GM23338 (cell line): ENCODE results near the gene XPOT. TPM values are rescaled to one million over a fixed set of nuclear protein-coding genes. Genes with fewer than 3 reads are reported as not detected.

ENCODE experiments used
- ATAC-seq: fragments of 200-7000 bp; cut with Tn5 transposase; 3 replicates; pipeline ENCODE4 v1.9.1; 2020
- DNase-seq: peaks from one replicate; pipeline ENCODE4 v3.0.0-alpha.2; 2015; ENCODE audit warnings: low spot score
- H2AFZ ChIP-seq: fragments of 200-600 bp; sonication (generic); 2 replicates; pipeline ENCODE4 v1.8.0; 2016; ENCODE audit warnings: antibody characterized with exemption, mild to moderate bottlenecking, moderate library complexity
- H3F3A ChIP-seq: fragments of 200-600 bp; sonication (generic); replicated peaks from 2 replicates; pipeline ENCODE4 v1.8.0; 2017; ENCODE audit warnings: antibody characterized with exemption, mixed run types, low read depth
- H3K27ac ChIP-seq: fragments of 200-600 bp; sonication (generic); 2 replicates; pipeline ENCODE4 v1.6.1; 2016; ENCODE audit warnings: low read depth
- H3K27me3 ChIP-seq: fragments of 200-600 bp; sonication (generic); 2 replicates; pipeline ENCODE4 v1.8.0; 2016; ENCODE audit warnings: mild to moderate bottlenecking, mixed run types, moderate library complexity; ENCODE audit not compliant: insufficient read depth
- H3K36me3 ChIP-seq: fragments of 200-600 bp; sonication (generic); 2 replicates; pipeline ENCODE4 v1.8.0; 2016; ENCODE audit warnings: mild to moderate bottlenecking; ENCODE audit not compliant: insufficient read depth
- H3K4me1 ChIP-seq: fragments of 200-600 bp; sonication (generic); 2 replicates; pipeline ENCODE4 v1.8.0; 2016; ENCODE audit warnings: mild to moderate bottlenecking, moderate library complexity; ENCODE audit not compliant: insufficient read depth
- H3K4me2 ChIP-seq: fragments of 200-600 bp; sonication (generic); 2 replicates; pipeline ENCODE4 v1.7.1; 2017; ENCODE audit warnings: mixed run types
- H3K4me3 ChIP-seq: fragments of 200-600 bp; sonication (generic); 2 replicates; pipeline ENCODE4 v1.6.1; 2016; ENCODE audit warnings: mixed run types
- H3K79me2 ChIP-seq: fragments of 200-600 bp; sonication (generic); replicated peaks from 2 replicates; pipeline ENCODE4 v1.8.0; 2017; ENCODE audit warnings: mild to moderate bottlenecking; ENCODE audit not compliant: insufficient read depth
- H3K9me2 ChIP-seq: fragments of 200-600 bp; sonication (generic); 2 replicates; pipeline ENCODE4 v1.8.0; 2017; ENCODE audit not compliant: insufficient read depth
- H4K20me1 ChIP-seq: fragments of 200-600 bp; sonication (generic); replicated peaks from 2 replicates; pipeline ENCODE4 v1.8.0; 2017; ENCODE audit warnings: mild to moderate bottlenecking; ENCODE audit not compliant: insufficient read depth
- H3K27ac Mint-ChIP-seq: 2 replicates; pipeline ENCODE4 v1.8.0; 2020; ENCODE audit warnings: inconsistent platforms, mild to moderate bottlenecking, moderate library complexity, mixed read lengths
- H3K27me3 Mint-ChIP-seq: 3 replicates; pipeline ENCODE4 v1.8.0; 2022; ENCODE audit warnings: low read depth, mild to moderate bottlenecking, moderate library complexity, mixed read lengths, inconsistent platforms; ENCODE audit not compliant: insufficient read depth, poor library complexity
- H3K36me3 Mint-ChIP-seq: 3 replicates; pipeline ENCODE4 v1.8.0; 2021; ENCODE audit warnings: low read depth, mild to moderate bottlenecking, inconsistent platforms, moderate library complexity, mixed read lengths
- H3K4me1 Mint-ChIP-seq: 3 replicates; pipeline ENCODE4 v1.8.0; 2020; ENCODE audit warnings: mild to moderate bottlenecking, inconsistent platforms, mixed read lengths
- H3K4me3 Mint-ChIP-seq: 3 replicates; pipeline ENCODE4 v1.8.0; 2021; ENCODE audit warnings: moderate library complexity, mild to moderate bottlenecking, inconsistent platforms, mixed read lengths
- H3K9me3 Mint-ChIP-seq: 3 replicates; pipeline ENCODE4 v1.8.0; 2020; ENCODE audit warnings: moderate library complexity, mild to moderate bottlenecking, inconsistent platforms, mixed read lengths
- CREB1 ChIP-seq: fragments of 250-450 bp; sonication (Bioruptor Pico); IDR thresholded peaks from 2 replicates; pipeline ENCODE4 v1.5.0; 2020; ENCODE audit warnings: low read depth, mild to moderate bottlenecking, moderate library complexity
- CTCF ChIP-seq, 2 experiments: fragments of 200-600 bp in 1 of 2; sonication (generic) in 1 of 2; conservative IDR thresholded peaks; 2 replicates each; pipeline versions ENCODE4 v1.5.1 to v1.6.1; 2016 to 2017; ENCODE audit warnings: antibody characterized with exemption in 2 of 2, low read depth in 2 of 2, mild to moderate bottlenecking in 2 of 2, moderate library complexity in 1 of 2
- ETS1 ChIP-seq: IDR thresholded peaks from 2 replicates; pipeline ENCODE4 v1.6.1; 2016; ENCODE audit warnings: antibody characterized with exemption
- EZH2 ChIP-seq: fragments of 200-600 bp; sonication (generic); IDR thresholded peaks from one replicate; pipeline ENCODE4 v1.8.0; 2017; ENCODE audit warnings: antibody characterized with exemption, mild to moderate bottlenecking, low read depth; ENCODE audit not compliant: unreplicated experiment
- EZH2phosphoT487 ChIP-seq: fragments of 200-600 bp; sonication (generic); IDR thresholded peaks from one replicate; pipeline ENCODE4 v1.8.1; 2018; ENCODE audit warnings: antibody characterized with exemption; ENCODE audit not compliant: unreplicated experiment
- JUNB ChIP-seq: IDR thresholded peaks from one replicate; pipeline ENCODE4 v1.6.1; 2016; ENCODE audit warnings: antibody characterized with exemption; ENCODE audit not compliant: unreplicated experiment
- NANOG ChIP-seq: IDR thresholded peaks from 2 replicates; pipeline ENCODE4 v1.6.1; 2016; ENCODE audit warnings: antibody characterized with exemption, borderline replicate concordance
- POLR2AphosphoS5 ChIP-seq: IDR thresholded peaks from 2 replicates; pipeline ENCODE4 v1.6.1; 2016; ENCODE audit warnings: antibody characterized with exemption, low read depth
- REST ChIP-seq: IDR thresholded peaks from one replicate; pipeline ENCODE4 v1.6.1; 2018; ENCODE audit warnings: antibody characterized with exemption; ENCODE audit not compliant: unreplicated experiment
- STAT1 ChIP-seq: IDR thresholded peaks from one replicate; pipeline ENCODE4 v1.6.1; 2016; ENCODE audit warnings: antibody characterized with exemption; ENCODE audit not compliant: unreplicated experiment
- ZNF114 ChIP-seq: fragments of 250-450 bp; sonication (Bioruptor Pico); IDR thresholded peaks from 2 replicates; pipeline ENCODE4 v1.5.0; 2020; ENCODE audit warnings: mild to moderate bottlenecking, moderate library complexity
- ZNF331 ChIP-seq: fragments of 250-450 bp; sonication (Bioruptor Pico); IDR thresholded peaks from 2 replicates; pipeline ENCODE4 v1.5.0; 2020; ENCODE audit warnings: low read depth, mild to moderate bottlenecking, moderate library complexity
- ZNF462 ChIP-seq: fragments of 250-450 bp; sonication (Bioruptor Pico); IDR thresholded peaks from 2 replicates; pipeline ENCODE4 v1.5.0; 2020; ENCODE audit warnings: mild to moderate bottlenecking, moderate library complexity
- polyA plus RNA-seq: library from polyadenylated mRNA; unstranded; fragments of >200 nt; fragmentation: Nextera tagmentation; extraction: Ambion mirVana; gene quantifications from 2 replicates; pipeline ENCODE4 v1.2.1, GENCODE V29; 2016
- total RNA-seq: library from RNA; depleted of rRNA; stranded (reverse); fragments of >200 nt; shearing (Covaris generic); gene quantifications from 2 replicates; pipeline ENCODE4 v1.2.3, GENCODE V29; 2014

XPOT gene
- total and polyA plus RNA-seq, 2 experiments from 2014 or later: 58.7 to 145 TPM

- no peak overlapping the region for H3K4me3 Mint-ChIP-seq
These were observed 15.5 kb downstream of the XPOT start for GRCh38 chr12:64419696-64420095.

More at GRCh38 chr12:64419696-64420095, 15.5 kb downstream of the XPOT start:
- Mint-ChIP-seq H3K9me3 (no peaks in the 10 kb centered on the region), H3K27ac (no peak overlapping the region), H3K27me3 (no peaks in the 10 kb centered on the region), H3K36me3 (peaks cover 96% of the 10 kb centered on the region), H3K4me1 (no peaks in the 10 kb centered on the region)
- DNase-seq: no peak
- TF ChIP-seq REST (no peak), JUNB (no peak), ZNF114 (no peak), EZH2phosphoT487 (no peak), ZNF331 (CRISPR knock-in tag) (no peak), ZNF462 (CRISPR knock-in tag) (no peak), EZH2 (no peak), CTCF (conservative IDR thresholded peaks at IDR 0.05; ENCODE audit: low read depth in 2 of 2) (no peak), CREB1 (CRISPR knock-in tag) (no peak), POLR2AphosphoS5 (no peak), STAT1 (no peak), NANOG (no peak), ETS1 (no peak)
- Histone ChIP-seq H3K27me3 (no peaks in the 10 kb centered on the region), H4K20me1 (peaks cover 15% of the 10 kb centered on the region), H2AFZ (no peak overlapping the region), H3K9me2 (no peaks in the 10 kb centered on the region), H3K4me1 (no peaks in the 10 kb centered on the region), H3K36me3 (peaks cover 98% of the 10 kb centered on the region), H3K79me2 (0 out of 2 replicates have a peak, but pooled peaks cover 6% of the 10 kb centered on the region), H3K4me3 (no peak overlapping the region), H3K27ac (no peak overlapping the region), H3K4me2 (no peak overlapping the region), H3F3A (no peaks in the 10 kb centered on the region)
- ATAC-seq: no peak
